Neural progenitor cell (in vitro differentiated cells): ENCODE data around the gene WDR81. TPM values are rescaled to one million over a fixed set of nuclear protein-coding genes. Genes with fewer than 3 reads are reported as not detected.
A peak's percentile ranks its signal among the peaks of the same experiment; 100 is the strongest.

Experiments used
- DNase-seq: peaks from one replicate; pipeline ENCODE4 v3.0.0-alpha.2; 2016; ENCODE audit warnings: low spot score
- H2AFZ ChIP-seq: fragments of 200-600 bp; sonication (generic); replicated peaks from 2 replicates; pipeline ENCODE4 v1.6.1; 2016; ENCODE audit warnings: antibody characterized with exemption
- H3F3A ChIP-seq: fragments of 200-600 bp; sonication (generic); 2 replicates; pipeline ENCODE4 v1.6.1; 2016; ENCODE audit warnings: antibody characterized with exemption, low read depth
- H3K27ac ChIP-seq: fragments of 200-600 bp; sonication (generic); 2 replicates; pipeline ENCODE4 v1.5.1; 2016; ENCODE audit warnings: mild to moderate bottlenecking
- H3K27me3 ChIP-seq: fragments of 200-600 bp; sonication (generic); 2 replicates; pipeline ENCODE4 v1.6.1; 2016; ENCODE audit warnings: mild to moderate bottlenecking, moderate library complexity
- H3K36me3 ChIP-seq: fragments of 200-600 bp; sonication (generic); 2 replicates; pipeline ENCODE4 v1.5.1; 2016
- H3K4me1 ChIP-seq: fragments of 200-600 bp; sonication (generic); 2 replicates; pipeline ENCODE4 v1.6.1; 2016; ENCODE audit warnings: mixed run types
- H3K4me2 ChIP-seq: fragments of 200-600 bp; sonication (generic); 2 replicates; pipeline ENCODE4 v1.6.1; 2016
- H3K4me3 ChIP-seq: fragments of 200-600 bp; sonication (generic); 2 replicates; pipeline ENCODE4 v1.5.1; 2016
- H3K79me2 ChIP-seq: fragments of 200-600 bp; sonication (generic); 2 replicates; pipeline ENCODE4 v1.6.1; 2016; ENCODE audit warnings: low read depth
- H3K9ac ChIP-seq: fragments of 200-600 bp; sonication (generic); 2 replicates; pipeline ENCODE4 v1.6.1; 2016
- H3K9me3 ChIP-seq: fragments of 200-600 bp; sonication (generic); 2 replicates; pipeline ENCODE4 v1.5.1; 2016; ENCODE audit warnings: low read depth
- H4K20me1 ChIP-seq: fragments of 200-600 bp; sonication (generic); 2 replicates; pipeline ENCODE4 v1.6.1; 2016; ENCODE audit warnings: low read depth
- H3K27ac Mint-ChIP-seq: 3 replicates; pipeline ENCODE4 v1.8.0; 2021; ENCODE audit warnings: mixed read lengths
- H3K27me3 Mint-ChIP-seq: 2 replicates; pipeline ENCODE4 v1.8.0; 2022; ENCODE audit warnings: low read depth, mild to moderate bottlenecking, inconsistent platforms, moderate library complexity, mixed read lengths; ENCODE audit not compliant: insufficient read depth
- H3K36me3 Mint-ChIP-seq: 3 replicates; pipeline ENCODE4 v1.8.0; 2021; ENCODE audit warnings: mixed read lengths
- H3K4me1 Mint-ChIP-seq: 3 replicates; pipeline ENCODE4 v1.8.0; 2021; ENCODE audit warnings: mixed read lengths
- H3K4me3 Mint-ChIP-seq: 3 replicates; pipeline ENCODE4 v1.8.0; 2021; ENCODE audit warnings: mild to moderate bottlenecking, moderate library complexity, mixed read lengths
- H3K9me3 Mint-ChIP-seq: 3 replicates; pipeline ENCODE4 v1.8.0; 2020; ENCODE audit warnings: mixed read lengths
- CTCF ChIP-seq: fragments of 200-600 bp; sonication (generic); IDR thresholded peaks from 2 replicates; pipeline ENCODE4 v1.5.1; 2017; ENCODE audit warnings: antibody characterized with exemption, mild to moderate bottlenecking
- EZH2 ChIP-seq: fragments of 200-600 bp; sonication (generic); IDR thresholded peaks from 2 replicates; pipeline ENCODE4 v1.6.1; 2017; ENCODE audit warnings: antibody characterized with exemption, mild to moderate bottlenecking, moderate library complexity
- EZH2phosphoT487 ChIP-seq: fragments of 200-600 bp; sonication (generic); IDR thresholded peaks from 2 replicates; pipeline ENCODE4 v1.6.1; 2017; ENCODE audit warnings: antibody characterized with exemption
- total RNA-seq: library from RNA; depleted of rRNA; stranded (reverse); fragments of >200 nt; gene quantifications from 2 replicates; pipeline ENCODE4 v1.2.3, GENCODE V29; 2015; ENCODE audit warnings: low replicate concordance

The WDR81 gene
- total RNA-seq, 1 donor from 2014 or later, result 1.9 TPM

DNA sequence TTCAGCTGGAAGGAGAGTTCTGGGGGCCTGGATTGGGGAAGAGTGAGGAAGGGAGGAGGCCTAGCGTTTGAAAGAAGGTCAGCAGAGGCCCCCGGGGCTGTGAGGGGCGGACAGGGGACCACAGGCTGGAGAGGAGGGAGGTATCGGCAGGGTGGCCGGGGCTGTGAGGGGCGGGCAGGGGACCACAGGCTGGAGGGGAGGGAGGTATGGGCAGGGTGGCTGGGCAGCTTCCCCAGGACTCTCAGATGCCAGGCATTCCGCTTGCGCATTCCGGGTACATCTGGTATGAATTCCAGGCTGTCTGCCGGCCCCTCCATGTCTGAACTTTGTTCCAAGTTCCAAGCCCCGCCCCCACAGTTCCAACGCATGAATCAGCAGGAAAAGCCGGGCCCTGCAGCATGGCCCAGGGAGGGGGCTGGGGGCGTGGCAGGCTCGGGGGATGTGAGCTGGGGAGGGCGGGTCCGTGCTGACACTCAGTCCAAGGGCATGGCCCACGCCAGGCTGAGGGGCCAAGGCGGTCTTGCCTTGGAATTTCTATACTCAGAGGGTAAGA lies 10.0 kb upstream of the WDR81 start:
- H2AFZ ChIP-seq, result peak overlapping the region; percentile 8
- Mint-ChIP-seq H3K9me3 (no peaks in the 10 kb centered on the region), H3K4me1 (peaks cover 35% of the 10 kb centered on the region), H3K27me3 (peaks cover 5% of the 10 kb centered on the region), H3K4me3 (peak overlapping the region; percentile 84), H3K27ac (peak overlapping the region; percentile 66), H3K36me3 (no peaks in the 10 kb centered on the region)
- H3F3A ChIP-seq, result peaks cover 54% of the 10 kb centered on the region
- H3K4me1 ChIP-seq, result peaks cover 34% of the 10 kb centered on the region
- TF ChIP-seq EZH2phosphoT487, result no peak
- TF ChIP-seq EZH2, result no peak
- no peak for TF ChIP-seq CTCF
- peak overlapping the region; percentile 78 for H3K4me3 ChIP-seq
- no peak overlapping the region for H3K9ac ChIP-seq
- H3K27me3 ChIP-seq, result peaks cover 24% of the 10 kb centered on the region
- H3K36me3 ChIP-seq, result no peaks in the 10 kb centered on the region
- H3K4me2 ChIP-seq, result peak overlapping the region; percentile 91
- no peak overlapping the region for H3K27ac ChIP-seq
- no peaks in the 10 kb centered on the region for H3K79me2 ChIP-seq
- DNase-seq, result peak; percentile 96
- H4K20me1 ChIP-seq, result peaks cover 16% of the 10 kb centered on the region
- H3K9me3 ChIP-seq, result no peaks in the 10 kb centered on the region

DNA sequence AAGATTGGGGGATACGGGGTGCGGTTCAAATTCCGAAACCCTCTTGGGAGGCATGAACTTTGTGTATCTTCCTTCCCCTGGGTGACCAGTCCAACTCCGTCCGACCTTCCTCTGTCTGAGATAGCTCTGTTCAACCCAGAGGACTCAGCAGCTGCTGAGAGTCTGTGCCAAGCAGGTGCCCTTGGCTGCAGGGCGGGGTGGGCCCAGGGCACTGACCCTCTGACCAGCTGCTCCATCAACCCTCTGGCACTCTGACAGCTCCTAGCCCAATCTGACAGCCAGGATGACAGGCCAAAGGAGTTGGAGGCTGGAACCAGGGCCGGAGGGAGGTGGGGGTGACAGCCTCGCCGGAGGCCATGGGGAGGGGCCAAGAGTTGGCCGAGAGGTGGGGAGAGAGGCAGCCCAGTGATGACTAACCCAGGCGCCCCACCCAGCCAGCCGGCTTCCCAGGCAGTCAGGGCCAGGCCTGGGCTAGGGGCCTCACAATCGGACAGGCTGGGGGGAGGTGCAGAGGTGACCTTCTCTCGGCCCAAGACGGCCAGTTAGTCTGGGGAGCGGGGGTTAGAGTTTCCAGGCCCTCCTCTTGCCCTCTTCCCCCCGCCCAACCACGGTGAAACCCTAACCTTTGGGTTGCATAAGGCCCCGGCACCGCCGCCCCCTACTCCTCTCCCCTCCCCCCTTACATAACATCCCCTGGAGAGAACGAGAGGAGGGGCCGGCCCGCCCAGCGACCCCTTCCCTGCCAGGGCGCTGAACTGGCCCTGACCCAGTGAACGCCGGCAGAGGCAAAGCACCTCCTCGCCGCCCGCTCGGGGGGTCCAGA lies 9.3 kb upstream of the WDR81 start:
- no peak overlapping the region for H3K9ac ChIP-seq
- TF ChIP-seq EZH2 (no peak), CTCF (no peak), EZH2phosphoT487 (no peak)
- DNase-seq, result peak; percentile 64
- H3K4me2 ChIP-seq, result peak overlapping the region; percentile 91
- Mint-ChIP-seq H3K27me3 (peaks cover 5% of the 10 kb centered on the region), H3K27ac (no peak overlapping the region), H3K36me3 (no peaks in the 10 kb centered on the region), H3K4me3 (peak overlapping the region; percentile 95), H3K9me3 (no peaks in the 10 kb centered on the region), H3K4me1 (peaks cover 37% of the 10 kb centered on the region)
- H3K9me3 ChIP-seq, result no peaks in the 10 kb centered on the region
- peak overlapping the region; percentile 78 for H3K4me3 ChIP-seq
- peaks cover 59% of the 10 kb centered on the region for H3F3A ChIP-seq
- peaks cover 16% of the 10 kb centered on the region for H4K20me1 ChIP-seq
- H3K36me3 ChIP-seq, result no peaks in the 10 kb centered on the region
- peaks cover 31% of the 10 kb centered on the region for H3K4me1 ChIP-seq
- no peak overlapping the region for H3K27ac ChIP-seq
- no peaks in the 10 kb centered on the region for H3K79me2 ChIP-seq
- H3K27me3 ChIP-seq, result peaks cover 17% of the 10 kb centered on the region
- H2AFZ ChIP-seq, result no peak overlapping the region

GRCh38 chr17:1715803-1716075 lies 8.8 kb upstream of the WDR81 start:
- peak overlapping the region; percentile 91 for H3K4me2 ChIP-seq
- no peaks in the 10 kb centered on the region for H3K36me3 ChIP-seq
- H3K4me1 Mint-ChIP-seq, result peaks cover 41% of the 10 kb centered on the region
- TF ChIP-seq EZH2phosphoT487, result no peak
- TF ChIP-seq CTCF, result peak; percentile 14
- H3K4me1 ChIP-seq, result peaks cover 29% of the 10 kb centered on the region
- H3K27me3 Mint-ChIP-seq, result peaks cover 5% of the 10 kb centered on the region
- H3K36me3 Mint-ChIP-seq, result no peaks in the 10 kb centered on the region
- H4K20me1 ChIP-seq, result peaks cover 16% of the 10 kb centered on the region
- peak overlapping the region; percentile 78 for H3K4me3 ChIP-seq
- H3K9ac ChIP-seq, result no peak overlapping the region
- no peak overlapping the region for H3K27ac Mint-ChIP-seq
- no peaks in the 10 kb centered on the region for H3K9me3 ChIP-seq
- H3K9me3 Mint-ChIP-seq, result no peaks in the 10 kb centered on the region
- H3K4me3 Mint-ChIP-seq, result peak overlapping the region; percentile 95
- no peak for DNase-seq
- no peaks in the 10 kb centered on the region for H3K79me2 ChIP-seq
- no peak overlapping the region for H3K27ac ChIP-seq
- peaks cover 11% of the 10 kb centered on the region for H3K27me3 ChIP-seq
- no peak overlapping the region for H2AFZ ChIP-seq
- peaks cover 58% of the 10 kb centered on the region for H3F3A ChIP-seq
